ENCODE data around the gene ITPR1.

GRCh38 chr3:4816718-4817117, 323.6 kb downstream of the ITPR1 start:
- TF ChIP-seq CTCF (conservative IDR thresholded peaks at IDR 0.05; ENCODE audit: low read depth in 2 of 2) (no peak), POLR2AphosphoS5 (IDR thresholded peaks at IDR 0.05; ENCODE audit: low read depth) (no peak), EZH2 (IDR thresholded peaks at IDR 0.05; ENCODE audit: low read depth, unreplicated experiment) (no peak), REST (IDR thresholded peaks at IDR 0.05; ENCODE audit: unreplicated experiment) (no peak), JUNB (IDR thresholded peaks at IDR 0.05; ENCODE audit: unreplicated experiment) (no peak), EZH2phosphoT487 (IDR thresholded peaks at IDR 0.05; ENCODE audit: unreplicated experiment) (no peak)

Measured in GM23338 (cell line).